RWPE1 (cell line): ENCODE data around the gene MYO5C.

Source experiments
- CTCF ChIA-PET: fragments of 350-600 bp; sonication (Branson Sonifier 250); formaldehyde crosslinking; extraction: SDS; loops from one replicate; lab custom pipeline; 2021; lab: Yijun Ruan, JAX
- POLR2A ChIA-PET: fragments of 400-600 bp; formaldehyde crosslinking; extraction: SDS; loops from one replicate; lab custom pipeline; 2020; ENCODE audit warnings: antibody characterized with exemption; ENCODE audit not compliant: low non-redundant PET; lab: Yijun Ruan, JAX
- DNase-seq: peaks from one replicate; pipeline ENCODE4 v3.0.0; 2012; ENCODE audit warnings: low spot score
- H3K27ac ChIP-seq: fragments of 450-650 bp; 2 replicates; pipeline ENCODE4 v1.5.1; 2017
- TF ChIP-seq, protein P1 (sequence below): fragments of 450-650 bp; conservative IDR thresholded peaks from 2 replicates; pipeline ENCODE4 v1.5.1; 2017; ENCODE audit warnings: low read depth, mild to moderate bottlenecking

The MYO5C gene

DNA sequence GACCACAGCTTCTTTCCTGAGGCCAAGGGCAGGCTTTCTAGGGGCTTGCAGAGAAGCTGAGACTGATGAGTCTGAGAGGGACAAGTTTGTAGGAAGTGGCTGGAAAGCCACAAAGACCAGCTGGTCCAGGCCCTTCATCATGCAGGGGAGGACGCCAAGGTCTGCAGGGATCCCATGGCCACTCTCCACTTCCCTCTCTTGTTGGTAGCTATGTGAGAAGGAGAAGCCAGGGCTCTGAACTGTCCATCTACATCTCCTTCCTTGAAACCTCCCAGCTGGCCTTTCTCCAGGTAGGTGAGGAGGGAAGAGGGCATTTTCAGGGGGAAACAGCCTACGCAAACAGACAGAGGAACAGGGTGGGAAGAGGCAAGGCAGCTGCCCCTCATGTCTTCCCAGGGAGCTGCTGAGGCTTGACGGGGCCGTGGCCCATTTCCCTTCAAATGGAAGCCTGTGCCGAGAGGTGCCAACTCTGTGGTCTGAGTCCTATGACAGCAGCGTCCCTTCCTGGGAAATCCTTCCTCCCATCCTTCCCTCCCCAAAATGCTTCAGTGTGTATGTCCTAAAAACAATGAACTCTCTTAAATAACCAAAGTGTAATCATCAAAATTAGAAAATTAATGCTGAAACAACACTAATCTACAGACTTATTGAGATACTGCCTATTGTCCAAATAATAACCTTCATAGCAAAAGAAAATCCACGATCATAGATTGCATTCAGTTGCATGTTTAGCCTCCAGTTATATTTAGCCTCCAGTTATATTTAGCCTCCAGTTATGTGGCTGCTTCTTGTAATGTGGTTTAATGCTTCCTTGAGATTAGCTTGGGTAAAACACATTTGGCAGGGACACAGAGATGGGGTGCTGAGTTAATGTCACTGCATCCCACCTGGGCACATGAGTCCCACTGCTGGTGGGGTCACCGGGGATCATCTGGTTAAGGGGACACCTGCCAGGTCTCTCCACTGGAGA, 140.4 kb downstream of the MYO5C start:
- POLR2A ChIA-PET = no interaction called here
- DNase-seq = no peak
- TF ChIP-seq, protein P1, sequence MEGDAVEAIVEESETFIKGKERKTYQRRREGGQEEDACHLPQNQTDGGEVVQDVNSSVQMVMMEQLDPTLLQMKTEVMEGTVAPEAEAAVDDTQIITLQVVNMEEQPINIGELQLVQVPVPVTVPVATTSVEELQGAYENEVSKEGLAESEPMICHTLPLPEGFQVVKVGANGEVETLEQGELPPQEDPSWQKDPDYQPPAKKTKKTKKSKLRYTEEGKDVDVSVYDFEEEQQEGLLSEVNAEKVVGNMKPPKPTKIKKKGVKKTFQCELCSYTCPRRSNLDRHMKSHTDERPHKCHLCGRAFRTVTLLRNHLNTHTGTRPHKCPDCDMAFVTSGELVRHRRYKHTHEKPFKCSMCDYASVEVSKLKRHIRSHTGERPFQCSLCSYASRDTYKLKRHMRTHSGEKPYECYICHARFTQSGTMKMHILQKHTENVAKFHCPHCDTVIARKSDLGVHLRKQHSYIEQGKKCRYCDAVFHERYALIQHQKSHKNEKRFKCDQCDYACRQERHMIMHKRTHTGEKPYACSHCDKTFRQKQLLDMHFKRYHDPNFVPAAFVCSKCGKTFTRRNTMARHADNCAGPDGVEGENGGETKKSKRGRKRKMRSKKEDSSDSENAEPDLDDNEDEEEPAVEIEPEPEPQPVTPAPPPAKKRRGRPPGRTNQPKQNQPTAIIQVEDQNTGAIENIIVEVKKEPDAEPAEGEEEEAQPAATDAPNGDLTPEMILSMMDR = no peak
- H3K27ac ChIP-seq = peak overlapping the region; percentile 5
- CTCF ChIA-PET = interaction anchor here (0.5 to 0.7 kb wide), 2 partner anchors 99 to 174 kb away, joined by 3 to 6 read pairs; no protein-coding TSS in a partner anchor

DNA sequence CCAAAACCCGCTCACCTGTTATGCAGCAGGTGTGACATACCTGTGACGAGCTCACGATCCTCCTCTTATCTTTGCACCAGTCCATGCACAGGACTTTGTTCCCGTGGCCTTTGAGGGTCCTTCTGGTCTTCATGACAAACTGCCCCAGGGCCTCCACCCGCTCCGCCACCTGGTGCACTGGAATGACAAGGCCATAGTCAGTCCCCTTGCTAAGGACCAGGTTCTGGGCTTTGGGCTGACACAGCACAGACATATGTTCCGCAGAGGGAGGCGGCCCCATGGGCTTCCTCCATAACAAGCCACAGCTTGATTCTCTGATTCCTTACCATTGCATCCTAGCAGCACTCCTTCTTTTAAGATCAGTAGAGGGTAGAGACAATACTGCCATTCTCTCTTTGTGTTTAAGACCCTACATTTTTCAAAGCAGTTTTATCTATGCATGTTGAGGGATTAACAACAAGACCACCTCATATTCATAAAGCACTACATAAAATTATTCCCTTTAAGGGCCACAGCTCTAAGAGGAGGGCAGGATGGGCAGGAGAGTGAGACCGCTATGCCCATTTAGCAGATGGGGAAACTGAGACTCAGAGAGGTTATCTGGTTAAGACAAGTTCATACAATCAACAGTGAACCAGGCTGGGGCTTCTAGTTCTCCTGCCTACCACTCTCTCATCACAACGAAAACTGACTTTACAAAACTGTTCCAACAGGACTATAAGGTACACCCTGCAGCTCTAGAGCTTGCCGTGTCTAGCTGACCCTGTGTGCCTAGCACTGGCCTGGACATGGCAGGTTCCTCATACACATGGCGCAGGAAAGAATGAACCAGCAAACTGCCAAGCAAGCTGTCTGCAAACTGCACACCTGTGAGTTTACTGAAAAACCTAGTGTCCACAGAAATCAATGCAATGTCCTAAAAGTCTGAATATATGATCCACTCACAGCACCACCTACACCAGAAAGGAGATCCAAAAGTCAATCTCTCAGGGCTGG, 141.4 kb downstream of the MYO5C start:
- H3K27ac ChIP-seq = peak overlapping the region; percentile 5
- ChIA-PET POLR2A (no interaction called here), CTCF (interaction anchor here (0.6 kb wide), 2 partner anchors 75 to 114 kb away, joined by 3 read pairs; no protein-coding TSS in a partner anchor)
- no peak for DNase-seq
- TF ChIP-seq, protein P1 = no peak

DNA sequence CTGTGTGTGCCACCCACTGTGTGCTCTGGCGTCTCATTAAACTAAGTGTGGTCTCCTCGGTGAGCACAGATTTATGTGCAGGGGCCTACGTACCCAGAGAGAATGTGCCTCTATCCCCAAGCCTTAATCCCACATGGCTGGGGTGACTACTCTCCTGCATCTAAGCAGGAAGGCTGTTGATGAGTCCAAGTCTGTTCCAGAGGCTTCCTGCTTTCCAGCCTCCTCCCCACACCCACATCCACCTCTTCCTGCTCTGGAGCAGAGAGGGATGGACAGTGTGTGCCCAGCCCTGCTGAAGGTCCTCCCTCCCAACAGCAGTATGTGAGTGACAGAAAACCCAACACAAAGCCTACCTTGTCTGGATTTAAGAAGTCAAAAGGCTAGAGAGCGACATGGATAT, 144.3 kb downstream of the MYO5C start:
- TF ChIP-seq, protein P1 = no peak
- no peak for DNase-seq
- ChIA-PET POLR2A (no interaction called here), CTCF (no interaction called here)
- no peak overlapping the region for H3K27ac ChIP-seq

DNA sequence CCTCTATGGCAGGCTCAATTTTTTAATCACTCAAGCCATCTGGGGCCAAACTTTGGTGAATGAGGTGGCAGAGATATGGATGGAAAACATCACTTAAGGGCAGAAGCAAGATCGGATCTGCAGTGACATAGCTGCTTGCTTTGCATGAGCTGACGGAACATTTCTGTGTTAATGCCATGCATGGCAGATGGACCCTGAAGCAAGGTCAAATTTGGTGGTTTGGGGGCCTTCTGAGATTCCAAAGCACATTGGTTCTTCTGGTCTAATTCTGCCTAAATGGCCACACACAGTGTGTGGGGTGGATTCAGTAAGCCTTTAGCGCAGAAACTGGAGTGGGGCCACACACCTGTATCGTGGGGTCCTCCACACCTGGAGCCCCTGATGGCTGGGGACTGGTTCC, 144.7 kb downstream of the MYO5C start:
- ChIA-PET POLR2A (no interaction called here), CTCF (interaction anchor here (1.8 kb wide), 1 partner anchor 12 kb away, joined by 4 read pairs; no protein-coding TSS in a partner anchor)
- no peak for DNase-seq
- TF ChIP-seq, protein P1 = no peak
- no peak overlapping the region for H3K27ac ChIP-seq

DNA sequence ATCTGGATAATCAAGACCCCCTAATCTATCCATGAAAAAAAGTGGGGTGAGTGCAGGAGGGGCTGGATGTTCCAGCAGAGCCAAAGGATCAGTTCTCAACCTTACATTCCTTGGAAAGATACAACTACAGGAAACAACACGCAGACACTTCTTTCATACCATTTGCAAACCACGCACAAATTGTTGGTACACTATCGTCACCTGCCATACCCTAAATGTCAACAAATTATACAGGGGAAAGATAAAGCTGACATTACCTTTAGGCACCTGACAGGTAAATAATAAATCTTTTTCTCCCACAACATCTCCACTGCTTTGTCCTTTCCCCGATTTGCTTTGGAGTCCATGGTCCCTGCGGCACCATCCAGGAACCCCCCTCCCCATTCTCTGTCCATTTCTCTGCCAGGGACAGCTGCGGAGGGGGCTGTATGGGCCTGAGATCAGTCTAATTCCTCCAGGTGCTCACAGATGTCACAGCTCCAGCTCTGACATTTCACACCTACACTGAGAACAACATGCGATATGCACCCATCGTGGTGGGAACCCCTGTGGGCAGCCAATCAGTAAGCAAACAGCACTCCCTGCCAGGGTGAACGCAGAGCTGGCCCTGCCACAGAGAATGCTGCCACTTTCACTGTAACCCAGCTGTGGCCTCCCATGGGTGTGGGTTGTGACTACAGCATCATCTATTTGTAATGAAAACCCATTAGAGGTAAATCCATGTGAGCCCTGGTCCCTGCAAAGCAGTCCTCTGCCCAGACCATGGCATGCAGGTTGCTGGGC, 145.4 kb downstream of the MYO5C start:
- TF ChIP-seq, protein P1 = no peak
- CTCF ChIA-PET = interaction anchor here (1.8 kb wide), 1 partner anchor 11 kb away, joined by 4 read pairs; no protein-coding TSS in a partner anchor
- no peak for DNase-seq
- POLR2A ChIA-PET = no interaction called here
- H3K27ac ChIP-seq = no peak overlapping the region
